Colonic mucosa (tissue), 4 donors: ENCODE data around the gene AFP. TPM values are rescaled to one million over a fixed set of nuclear protein-coding genes. Genes with fewer than 3 reads are reported as not detected.

Source experiments
- DNase-seq: peaks from one replicate; pipeline ENCODE4 v3.0.0-alpha.2; 2020
- H3K27ac ChIP-seq: fragments of 200-600 bp; one replicate; pipeline ENCODE4 v1.8.0; 2021
- H3K27me3 ChIP-seq: fragments of 200-600 bp; one replicate; pipeline ENCODE4 v1.8.0; 2021
- H3K36me3 ChIP-seq: fragments of 200-600 bp; one replicate; pipeline ENCODE4 v1.8.0; 2021
- H3K4me1 ChIP-seq: fragments of 200-600 bp; one replicate; pipeline ENCODE4 v1.8.0; 2021; ENCODE audit warnings: mild to moderate bottlenecking
- H3K4me3 ChIP-seq: fragments of 200-600 bp; one replicate; pipeline ENCODE4 v1.8.0; 2021
- H3K9ac ChIP-seq, 2 donors: one replicate each; pipeline ENCODE4 v1.7.0; 2013; ENCODE audit warnings: control low read depth in 2 of 2, low read depth in 2 of 2, low read length in 2 of 2
- H3K9me3 ChIP-seq: fragments of 200-600 bp; one replicate; pipeline ENCODE4 v1.8.0; 2021
- CTCF ChIP-seq: fragments of 200-600 bp; IDR thresholded peaks from one replicate; pipeline ENCODE4 v1.8.0; 2022; ENCODE audit warnings: antibody characterized with exemption, mild to moderate bottlenecking
- intact Hi-C: fragments of 100-400 bp; cut with DNase I; formaldehyde crosslinking; loops from one replicate; pipeline ENCODE4 v1.14.1; 2022
- total RNA-seq, 2 donors: library from RNA; stranded (reverse); fragmentation: NEBNext Ultra II Directional in 1 of 2; extraction: Animal tissue kit (Norgen Biotek cat#: 25700) in 1 of 2; gene quantifications; one replicate each; pipeline ENCODE4 v1.2.1, GENCODE V29; 2021
- donor health status: healthy.
- donor health status: DM: no; HTN: no; CAD: no.
- donor health status: DM: no; HTN: no; CAD: no.

Gene AFP
- total RNA-seq, 2 donors from 2014 or later = 0.48 to 4.6 TPM

- no peak within 1 kb of the TSS for H3K4me3 ChIP-seq
- intact Hi-C loops = no loop called here
- no peaks in the 10 kb centered on the region for H3K27me3 ChIP-seq
- DNase-seq = no peak
- no peaks in the 10 kb centered on the region for H3K9me3 ChIP-seq
- no peak within 1 kb of the TSS for H3K9ac ChIP-seq
- no peak within 1 kb of the TSS for H3K27ac ChIP-seq
- H3K36me3 ChIP-seq = no peaks in the 10 kb centered on the region
- H3K4me1 ChIP-seq = no peaks in the 10 kb centered on the region
- no peak for TF ChIP-seq CTCF
These were observed 45.3 kb downstream of the AFP start, which contains the start of gene AFM for GRCh38 chr4:73481358-73481757. AFM (plus strand) TSS chr4:73481745; CDS start chr4:73481776, 31 bp downstream.

DNA sequence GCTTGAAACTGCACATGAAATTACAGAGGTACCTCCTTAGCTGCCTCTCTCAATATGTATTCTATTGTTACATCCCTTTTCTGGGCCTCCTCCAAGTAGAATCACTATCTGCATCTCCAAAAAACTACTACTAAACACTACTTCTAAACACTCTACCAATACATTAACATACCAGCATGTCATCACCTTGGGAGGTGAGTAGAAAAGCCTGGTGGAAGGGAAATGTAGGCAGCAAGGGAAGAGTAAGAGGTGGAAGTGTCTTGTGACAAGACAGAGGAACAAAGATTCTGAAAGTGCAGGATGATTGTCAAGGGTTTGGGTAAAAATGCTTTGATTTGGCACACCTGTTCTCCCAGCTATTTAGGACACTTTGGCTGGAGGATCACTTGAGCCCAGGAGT is 49.1 kb downstream of the AFP start:
- H3K4me1 ChIP-seq = no peaks in the 10 kb centered on the region
- H3K27ac ChIP-seq = no peak overlapping the region
- H3K36me3 ChIP-seq = no peaks in the 10 kb centered on the region
- H3K4me3 ChIP-seq = no peak overlapping the region
- intact Hi-C loops = no loop called here
- no peaks in the 10 kb centered on the region for H3K9me3 ChIP-seq
- H3K27me3 ChIP-seq = no peaks in the 10 kb centered on the region
- no peak for TF ChIP-seq CTCF
- DNase-seq = no peak
- H3K9ac ChIP-seq = no peak overlapping the region

- TF ChIP-seq CTCF = no peak
- H3K9ac ChIP-seq = no peak overlapping the region
- intact Hi-C loops = no loop called here
- no peaks in the 10 kb centered on the region for H3K27me3 ChIP-seq
- no peaks in the 10 kb centered on the region for H3K36me3 ChIP-seq
- no peak overlapping the region for H3K4me3 ChIP-seq
- H3K27ac ChIP-seq = no peak overlapping the region
- no peak for DNase-seq
- no peaks in the 10 kb centered on the region for H3K4me1 ChIP-seq
- H3K9me3 ChIP-seq = no peaks in the 10 kb centered on the region
These were observed 49.6 kb downstream of the AFP start for GRCh38 chr4:73485596-73485995.

- Histone ChIP-seq H3K9ac (no peak overlapping the region), H3K9me3 (no peaks in the 10 kb centered on the region), H3K4me3 (no peak overlapping the region), H3K27ac (no peak overlapping the region), H3K27me3 (no peaks in the 10 kb centered on the region), H3K4me1 (no peaks in the 10 kb centered on the region), H3K36me3 (no peaks in the 10 kb centered on the region)
- no peak for DNase-seq
- intact Hi-C loops = no loop called here
- no peak for TF ChIP-seq CTCF
These were observed 50.5 kb downstream of the AFP start for GRCh38 chr4:73486497-73486896.

DNA sequence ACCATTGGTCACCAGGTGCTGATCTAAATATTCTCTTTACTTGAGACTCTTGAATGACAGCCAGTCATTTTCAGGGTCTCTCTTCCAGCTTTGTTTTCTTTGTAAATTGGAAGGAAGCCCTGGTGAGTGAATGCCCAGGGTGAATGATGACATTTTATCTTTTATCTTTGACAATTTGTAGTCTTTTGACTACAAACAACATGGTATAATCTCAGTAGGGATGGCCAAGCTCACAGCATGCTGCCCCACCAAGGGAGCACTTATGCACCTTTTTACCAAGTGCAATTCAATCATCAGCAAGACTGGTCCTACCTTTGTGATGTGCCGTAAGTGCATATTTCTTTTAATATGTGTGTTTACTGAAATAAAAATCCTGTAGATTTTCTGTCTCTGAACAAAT is 51.2 kb downstream of the AFP start:
- no peak for TF ChIP-seq CTCF
- Histone ChIP-seq H3K27me3 (no peaks in the 10 kb centered on the region), H3K9me3 (no peaks in the 10 kb centered on the region), H3K36me3 (no peaks in the 10 kb centered on the region), H3K9ac (no peak overlapping the region), H3K4me3 (no peak overlapping the region), H3K4me1 (no peaks in the 10 kb centered on the region), H3K27ac (no peak overlapping the region)
- intact Hi-C loops = no loop called here
- no peak for DNase-seq
